ENCODE results near the gene FEM1C.

DNA sequence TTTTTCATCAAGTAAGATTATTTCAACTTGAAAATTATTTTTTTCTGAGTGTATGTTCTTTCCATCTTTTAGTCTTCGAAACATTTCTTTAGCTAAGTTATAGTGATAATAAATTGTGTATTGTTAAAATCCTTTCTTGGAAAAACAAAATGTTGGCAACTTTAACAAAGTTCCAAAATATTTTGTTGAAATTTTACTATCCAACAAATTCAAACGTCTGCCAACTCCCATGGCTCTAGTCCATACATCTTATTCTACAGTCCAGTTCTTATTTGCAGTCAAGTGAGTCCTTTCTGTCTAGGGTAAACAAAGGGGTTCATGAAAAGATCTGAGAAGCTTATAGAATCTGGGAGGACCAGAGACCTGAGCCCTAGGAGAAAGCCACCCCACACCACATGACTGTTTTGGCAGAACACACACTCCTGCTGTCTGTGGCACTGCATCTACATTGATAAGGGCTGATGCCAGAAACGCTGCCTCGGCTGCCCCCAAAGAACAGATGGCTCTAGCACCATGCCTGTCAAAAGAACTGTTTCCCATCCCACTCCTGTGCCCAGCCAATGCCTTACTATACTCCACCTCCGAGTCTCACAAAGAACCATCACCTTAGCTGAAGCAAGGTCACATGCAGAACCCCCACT, 47.5 kb downstream of the FEM1C start:
- TF ChIP-seq, protein P1, sequence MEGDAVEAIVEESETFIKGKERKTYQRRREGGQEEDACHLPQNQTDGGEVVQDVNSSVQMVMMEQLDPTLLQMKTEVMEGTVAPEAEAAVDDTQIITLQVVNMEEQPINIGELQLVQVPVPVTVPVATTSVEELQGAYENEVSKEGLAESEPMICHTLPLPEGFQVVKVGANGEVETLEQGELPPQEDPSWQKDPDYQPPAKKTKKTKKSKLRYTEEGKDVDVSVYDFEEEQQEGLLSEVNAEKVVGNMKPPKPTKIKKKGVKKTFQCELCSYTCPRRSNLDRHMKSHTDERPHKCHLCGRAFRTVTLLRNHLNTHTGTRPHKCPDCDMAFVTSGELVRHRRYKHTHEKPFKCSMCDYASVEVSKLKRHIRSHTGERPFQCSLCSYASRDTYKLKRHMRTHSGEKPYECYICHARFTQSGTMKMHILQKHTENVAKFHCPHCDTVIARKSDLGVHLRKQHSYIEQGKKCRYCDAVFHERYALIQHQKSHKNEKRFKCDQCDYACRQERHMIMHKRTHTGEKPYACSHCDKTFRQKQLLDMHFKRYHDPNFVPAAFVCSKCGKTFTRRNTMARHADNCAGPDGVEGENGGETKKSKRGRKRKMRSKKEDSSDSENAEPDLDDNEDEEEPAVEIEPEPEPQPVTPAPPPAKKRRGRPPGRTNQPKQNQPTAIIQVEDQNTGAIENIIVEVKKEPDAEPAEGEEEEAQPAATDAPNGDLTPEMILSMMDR (IDR thresholded peaks at IDR 0.05): no peak
- no peak for TF ChIP-seq EZH2phosphoT487 (IDR thresholded peaks at IDR 0.05)

All from neural progenitor cell (in vitro differentiated cells).